ENCODE results near the gene MED16.
"Not testable (repeated sequence)": the region's sequence is repeated elsewhere in the genome, so short reads cannot be mapped to it uniquely, and the experiment has no call there.

The MED16 gene

DNA sequence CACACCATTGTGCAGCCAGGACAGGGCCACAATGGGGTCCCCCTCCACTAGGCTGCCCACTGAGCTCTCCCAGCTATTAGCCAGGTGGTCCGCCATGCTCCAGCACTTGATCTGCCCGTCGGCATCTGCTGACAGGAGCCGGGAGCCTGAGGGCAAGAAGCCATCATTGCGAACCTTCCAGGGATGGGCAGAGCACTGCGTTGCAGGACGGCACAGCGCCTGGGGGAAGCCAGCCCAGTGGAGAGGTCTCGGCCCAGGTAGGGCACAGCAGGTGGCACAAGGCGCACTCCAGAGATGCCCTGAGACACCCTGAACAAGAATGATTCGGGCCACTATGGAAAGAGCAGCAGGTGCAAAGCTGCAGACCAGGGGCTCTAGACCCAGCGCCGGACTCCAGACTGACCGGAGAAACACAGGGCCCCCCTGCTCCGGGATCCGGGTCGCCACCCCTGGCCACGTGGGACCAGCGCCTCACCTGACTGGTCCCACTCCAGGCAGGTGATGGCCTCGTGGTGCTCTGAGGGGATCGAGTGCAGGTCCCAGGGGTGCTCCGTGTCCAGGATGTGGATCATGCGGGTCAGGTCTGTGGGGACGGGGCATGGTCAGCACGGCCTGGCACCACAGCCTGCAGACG is 3.2 kb downstream of the MED16 start:
- no peak for DNase-seq (ENCODE audit: low read depth)

DNA sequence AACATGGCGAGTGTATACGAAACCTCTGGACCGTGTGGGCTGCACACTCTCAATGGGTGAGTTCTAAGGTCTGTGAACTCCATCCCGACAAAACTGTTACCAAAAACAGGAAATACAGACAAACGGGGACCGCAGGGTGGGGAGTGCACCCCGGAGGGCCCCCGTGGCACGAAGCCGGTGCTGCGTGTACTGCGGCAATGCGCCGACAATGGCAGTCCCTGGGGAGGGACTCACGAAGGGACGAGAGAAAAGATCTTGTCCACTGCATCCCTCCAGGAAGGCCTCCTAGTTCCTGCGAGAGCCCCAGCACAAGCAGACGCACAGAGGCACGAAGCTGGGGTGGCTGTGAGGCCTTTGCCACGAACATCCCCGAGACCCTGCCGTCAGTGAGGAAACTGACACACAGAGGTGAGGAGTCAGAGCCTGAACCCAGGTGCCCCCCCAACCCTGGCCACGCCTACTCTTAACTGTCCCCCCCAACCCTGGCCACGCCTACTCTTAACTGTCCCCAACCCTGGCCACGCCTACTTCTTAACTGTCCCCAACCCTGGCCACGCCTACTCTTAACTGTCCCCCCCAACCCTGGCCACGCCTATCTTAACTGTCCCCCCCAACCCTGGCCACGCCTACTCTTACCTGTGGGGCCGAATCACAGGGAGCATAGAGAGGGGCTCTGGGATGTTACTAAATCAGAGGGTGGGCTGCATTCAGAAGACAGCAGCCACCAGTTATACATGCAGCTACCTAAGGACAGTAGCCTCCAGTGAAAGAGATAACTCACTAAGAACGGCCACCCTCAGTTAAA is 4.2 kb downstream of the MED16 start:
- DNase-seq (ENCODE audit: low read depth), result no peak

DNA sequence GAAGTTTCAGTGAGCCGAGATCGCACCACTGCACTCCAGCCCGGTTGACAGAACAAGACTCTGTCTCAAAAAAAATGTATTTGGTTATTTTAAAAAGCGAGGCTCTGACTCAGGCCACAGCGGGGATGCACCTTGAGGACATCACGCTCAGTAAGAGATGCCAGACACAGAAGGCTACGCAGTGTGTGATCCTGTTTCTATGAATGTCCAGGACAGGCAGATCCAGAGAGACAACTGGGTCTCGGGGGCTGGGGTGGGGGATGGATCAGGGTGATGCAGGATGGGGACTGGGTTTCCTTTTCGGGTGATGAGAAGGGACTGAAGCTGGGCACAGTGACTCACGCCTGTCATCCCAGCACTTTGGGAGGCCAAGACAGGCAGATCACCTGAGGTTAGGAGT is 5.4 kb downstream of the MED16 start:
- DNase-seq (ENCODE audit: low read depth), result no peak

DNA sequence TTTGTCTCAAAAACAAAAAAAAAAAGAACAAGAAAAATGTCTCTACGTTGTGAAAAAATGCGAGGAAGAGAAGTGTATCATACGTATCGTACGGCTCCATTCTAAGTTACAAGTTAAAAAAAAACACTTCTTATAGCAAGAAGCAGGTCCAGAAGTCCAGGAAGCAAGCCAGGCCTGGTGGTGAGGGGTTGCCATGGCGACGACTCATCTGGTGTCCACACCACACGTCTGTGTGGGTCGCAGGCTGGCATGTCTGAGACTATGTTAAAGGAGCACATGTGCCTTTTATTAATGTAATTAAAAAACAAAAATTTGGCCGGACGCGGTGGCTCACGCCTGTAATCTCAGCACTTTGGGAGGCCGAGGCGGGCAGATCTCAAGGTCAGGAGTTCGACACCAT is 5.9 kb downstream of the MED16 start:
- DNase-seq (ENCODE audit: low read depth), result peak; percentile 80

DNA sequence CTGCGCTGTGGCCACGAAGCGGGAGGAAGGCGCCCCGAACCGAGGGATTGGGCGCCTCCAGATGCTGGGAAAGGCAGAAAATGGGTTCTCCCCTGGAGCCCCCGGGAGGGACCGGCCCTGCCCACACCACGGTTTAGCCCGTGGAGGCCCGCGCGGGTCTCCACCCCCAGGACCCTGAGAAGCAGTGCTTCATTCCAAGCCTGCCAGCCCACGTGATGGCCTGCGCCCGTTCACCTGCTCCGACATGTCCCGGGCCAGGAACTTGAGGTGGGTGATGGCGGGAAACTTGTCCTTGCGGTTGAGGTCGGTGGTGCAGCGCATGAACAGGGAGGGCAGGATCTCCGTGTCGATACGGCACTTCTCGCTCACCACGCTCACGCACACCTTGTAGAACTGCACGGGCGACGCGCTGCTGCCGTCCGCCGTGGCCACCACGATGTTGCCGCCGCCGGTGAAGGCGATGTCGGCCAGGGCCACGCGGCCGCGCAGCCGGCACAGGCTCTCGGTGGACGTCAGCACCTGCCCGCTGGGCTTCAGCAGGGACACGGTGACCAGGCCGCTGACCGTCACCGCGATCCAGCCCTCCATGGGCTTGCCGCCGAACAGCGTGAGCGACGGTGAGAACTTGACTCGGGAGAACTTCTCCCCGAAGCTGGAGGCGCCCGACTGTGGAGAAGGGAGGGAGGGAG is 7.3 kb downstream of the MED16 start:
- no peak for DNase-seq (ENCODE audit: low read depth)

DNA sequence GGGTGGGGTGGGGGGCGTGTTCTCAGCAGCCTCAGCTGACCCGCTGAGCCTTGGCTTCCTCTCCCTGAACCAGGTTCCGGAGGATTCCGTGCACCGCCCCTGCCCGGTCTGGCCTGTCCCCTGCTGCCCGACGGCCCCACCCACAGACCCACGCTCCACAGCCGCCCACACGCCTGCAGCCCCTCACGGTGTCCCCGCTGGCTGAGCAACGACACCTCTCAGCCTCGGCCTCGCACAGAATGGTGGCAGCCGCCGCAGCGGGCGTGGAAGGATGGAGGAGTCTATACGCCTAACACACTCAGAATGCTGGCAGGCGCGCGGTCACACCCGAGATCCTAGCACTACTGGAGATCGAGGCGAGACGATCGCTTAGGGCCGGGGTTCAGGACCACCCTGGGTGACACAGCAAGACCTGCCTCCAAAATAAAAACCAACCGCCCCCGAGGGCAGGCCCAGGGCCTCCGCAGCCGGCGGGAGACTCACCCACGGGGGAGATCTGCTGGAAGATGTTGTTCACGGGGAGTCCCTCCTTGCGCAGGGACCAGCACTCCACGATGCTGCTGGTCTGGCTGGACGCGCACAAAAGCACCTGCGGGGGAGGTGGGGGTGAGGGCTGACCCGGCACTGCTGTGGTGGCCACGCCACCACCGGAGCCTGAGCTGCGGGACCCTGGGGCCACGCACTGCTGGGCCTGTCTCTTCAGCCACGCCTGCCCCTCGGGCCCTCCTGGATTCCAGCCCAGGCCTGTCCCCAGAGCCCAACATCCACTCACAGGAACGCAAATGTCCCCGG is 8.4 kb downstream of the MED16 start:
- DNase-seq (ENCODE audit: low read depth), result no peak

DNA sequence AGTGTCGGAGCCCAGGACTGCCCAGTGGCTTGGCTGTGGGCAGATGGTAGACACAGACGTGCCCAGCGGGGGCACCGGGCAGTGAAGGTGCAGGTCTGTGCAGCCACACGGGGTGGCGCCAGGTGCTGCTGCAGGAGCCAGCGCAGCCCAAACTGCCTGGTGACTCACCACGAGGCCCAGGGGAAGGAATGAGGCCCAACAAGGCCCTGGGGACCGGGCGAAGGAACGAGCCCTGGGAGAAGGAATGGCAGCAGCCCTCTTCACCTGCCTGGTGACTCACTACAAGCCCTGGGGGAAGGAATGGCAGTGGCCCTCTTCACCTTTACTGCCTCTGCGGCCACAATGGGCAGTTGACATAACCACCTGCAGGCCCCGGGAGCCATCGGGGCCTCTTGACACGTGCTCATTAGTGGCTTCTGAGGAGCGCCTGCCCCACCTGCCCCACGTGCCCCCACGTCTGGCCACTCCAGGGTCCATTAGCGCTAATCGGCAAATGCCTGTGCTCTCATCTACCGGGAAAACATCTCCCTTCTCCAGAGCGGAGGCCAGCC is 9.3 kb downstream of the MED16 start:
- no peak for DNase-seq (ENCODE audit: low read depth)

DNA sequence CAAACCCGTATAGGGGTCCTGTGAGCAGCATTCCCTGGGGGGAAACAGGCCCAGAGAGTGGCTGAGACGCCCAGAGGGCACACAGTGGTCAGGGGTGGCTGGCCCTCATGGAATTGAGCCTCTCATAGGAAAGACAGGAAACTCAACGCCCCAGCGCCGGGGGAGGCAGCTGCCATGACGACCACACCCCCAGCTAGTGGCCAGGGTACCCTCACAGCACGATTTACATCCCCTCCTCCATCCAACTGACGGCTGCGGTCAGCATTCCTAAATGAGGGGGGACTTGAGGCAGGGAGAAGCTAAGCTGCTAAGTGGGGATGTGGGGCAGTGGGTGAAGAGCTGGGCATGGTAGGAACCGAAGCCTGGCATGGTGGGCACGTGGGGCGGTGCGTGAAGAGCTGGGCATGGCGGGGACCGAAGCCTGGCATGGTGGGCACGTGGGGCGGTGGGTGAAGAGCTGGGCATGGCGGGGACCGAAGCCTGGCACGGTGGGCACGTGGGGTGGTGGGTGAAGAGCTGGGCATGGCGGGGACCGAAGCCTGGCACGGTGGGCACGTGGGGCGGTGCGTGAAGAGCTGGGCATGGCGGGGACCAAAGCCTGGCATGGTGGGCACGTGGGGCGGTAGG is 10.0 kb downstream of the MED16 start:
- no peak for DNase-seq (ENCODE audit: low read depth)

DNA sequence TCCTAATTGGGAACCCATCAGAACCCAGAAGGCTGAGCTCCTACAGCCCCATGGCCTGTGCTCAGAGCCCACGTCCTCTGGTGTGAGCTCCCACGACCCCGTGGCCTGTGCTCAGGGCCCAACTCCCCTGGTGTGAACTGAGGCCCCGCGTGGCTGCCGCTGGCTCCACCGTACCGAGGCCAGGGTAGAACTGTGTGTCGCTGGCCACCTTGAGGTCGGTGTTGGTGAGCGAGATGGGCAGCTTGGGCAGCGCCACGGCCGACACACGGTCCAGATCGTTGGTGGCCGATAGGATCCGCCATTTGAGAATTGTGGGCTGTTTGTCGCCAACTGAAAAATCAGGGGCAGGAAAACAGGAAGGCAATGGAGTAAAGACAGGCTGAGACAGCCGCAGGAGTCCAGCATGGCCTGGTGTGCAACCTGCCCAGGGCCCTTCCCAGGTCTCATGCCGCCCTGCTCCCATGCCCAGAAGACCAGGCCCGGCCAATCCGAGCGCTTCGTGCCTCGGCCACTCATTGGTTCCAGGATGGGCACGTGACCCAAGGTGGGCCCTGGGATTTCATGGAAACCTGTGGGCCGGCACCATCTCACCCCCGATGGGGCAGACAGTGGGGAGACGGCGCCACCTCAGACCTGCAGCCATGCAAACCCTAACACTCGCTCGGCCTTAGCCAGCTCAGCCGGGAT is 11.5 kb downstream of the MED16 start:
- no peak for DNase-seq (ENCODE audit: low read depth)

DNA sequence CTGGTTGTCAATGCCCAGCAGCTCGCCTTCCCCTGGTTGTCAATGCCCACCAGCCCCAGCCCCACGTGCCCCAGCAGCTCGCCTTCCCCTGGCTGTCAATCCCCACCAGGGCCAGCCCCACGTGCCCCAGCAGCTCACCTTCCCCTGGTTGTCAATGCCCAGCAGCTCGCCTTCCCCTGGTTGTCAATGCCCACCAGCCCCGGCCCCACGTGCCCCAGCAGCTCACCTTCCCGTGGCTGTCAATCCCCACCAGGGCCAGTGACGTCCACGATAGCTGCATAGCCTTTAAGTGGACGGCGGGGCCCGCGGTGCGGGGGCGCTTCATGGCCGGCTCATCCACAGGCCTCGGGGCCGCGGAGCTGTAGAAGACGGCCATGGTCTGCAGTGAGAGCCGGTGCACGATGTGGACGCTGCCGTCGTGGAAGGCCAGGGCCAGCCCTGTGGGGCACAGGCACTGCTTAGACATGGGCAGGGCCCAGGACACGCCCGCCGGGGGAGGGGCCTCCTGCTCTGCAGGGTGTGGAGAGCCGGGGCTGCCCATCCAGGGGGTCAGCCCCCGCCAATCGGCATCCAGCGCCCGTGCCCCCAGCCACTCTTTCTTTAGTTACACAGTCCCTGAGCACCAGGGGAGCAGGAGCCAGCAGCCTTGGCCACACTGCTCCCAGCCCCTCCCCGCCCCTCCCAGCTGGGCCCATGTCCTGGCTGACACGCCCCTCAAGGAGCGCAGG is 13.1 kb downstream of the MED16 start:
- DNase-seq (ENCODE audit: low read depth), result no peak

DNA sequence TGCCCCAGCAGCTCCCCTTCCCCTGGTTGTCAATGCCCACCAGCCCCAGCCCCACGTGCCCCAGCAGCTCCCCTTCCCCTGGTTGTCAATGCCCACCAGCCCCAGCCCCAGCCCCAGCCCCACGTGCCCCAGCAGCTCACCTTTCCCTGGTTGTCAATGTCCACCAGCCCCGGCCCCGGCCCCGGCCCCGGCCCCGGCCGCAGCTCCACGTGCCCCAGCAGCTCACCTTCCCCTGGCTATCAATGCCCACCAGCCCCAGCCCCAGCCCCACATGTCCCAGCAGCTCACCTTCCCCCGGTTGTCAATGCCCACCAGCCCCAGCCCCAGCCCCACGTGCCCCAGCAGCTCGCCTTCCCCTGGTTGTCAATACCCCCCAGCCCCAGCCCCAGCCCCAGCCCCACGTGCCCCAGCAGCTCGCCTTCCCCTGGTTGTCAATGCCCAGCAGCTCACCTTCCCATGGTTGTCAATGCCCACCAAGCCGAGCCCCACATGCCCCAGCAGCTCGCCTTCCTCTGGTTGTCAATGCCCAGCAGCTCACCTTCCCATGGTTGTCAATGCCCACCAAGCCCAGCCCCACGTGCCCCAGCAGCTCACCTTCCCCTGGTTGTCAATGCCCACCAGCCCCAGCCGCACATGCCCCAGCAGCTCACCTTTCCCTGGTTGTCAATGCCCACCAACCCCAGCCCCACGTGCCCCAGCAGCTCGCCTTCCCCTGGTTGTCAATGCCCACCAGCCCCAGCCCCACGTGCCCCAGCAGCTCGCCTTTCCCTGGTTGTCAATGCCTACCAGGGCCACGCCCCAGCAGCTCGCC is 14.0 kb downstream of the MED16 start:
- not testable (repeated sequence) for DNase-seq (ENCODE audit: low read depth)

DNA sequence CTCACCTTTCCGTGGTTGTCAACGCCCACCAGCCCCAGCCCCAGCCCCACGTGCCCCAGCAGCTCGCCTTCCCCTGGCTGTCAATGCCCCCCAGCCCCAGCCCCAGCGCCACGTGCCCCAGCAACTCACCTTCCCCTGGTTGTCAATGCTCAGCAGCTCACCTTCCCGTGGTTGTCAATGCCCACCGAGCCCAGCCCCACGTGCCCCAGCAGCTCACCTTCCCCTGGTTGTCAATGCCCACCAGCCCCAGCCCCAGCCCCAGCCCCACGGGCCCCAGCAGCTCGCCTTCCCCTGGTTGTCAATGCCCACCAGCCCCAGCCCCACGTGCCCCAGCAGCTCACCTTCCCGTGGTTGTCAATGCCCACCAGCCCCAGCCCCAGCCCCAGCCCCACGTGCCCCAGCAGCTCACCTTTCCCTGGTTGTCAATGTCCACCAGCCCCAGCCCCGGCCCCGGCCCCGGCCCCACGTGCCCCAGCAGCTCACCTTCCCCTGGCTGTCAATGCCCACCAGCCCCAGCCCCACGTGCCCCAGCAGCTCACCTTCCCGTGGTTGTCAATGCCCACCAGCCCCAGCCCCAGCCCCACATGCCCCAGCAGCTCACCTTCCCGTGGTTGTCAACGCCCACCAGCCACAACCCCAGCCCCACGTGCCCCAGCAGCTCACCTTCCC is 14.9 kb downstream of the MED16 start:
- DNase-seq (ENCODE audit: low read depth), result not testable (repeated sequence)

DNA sequence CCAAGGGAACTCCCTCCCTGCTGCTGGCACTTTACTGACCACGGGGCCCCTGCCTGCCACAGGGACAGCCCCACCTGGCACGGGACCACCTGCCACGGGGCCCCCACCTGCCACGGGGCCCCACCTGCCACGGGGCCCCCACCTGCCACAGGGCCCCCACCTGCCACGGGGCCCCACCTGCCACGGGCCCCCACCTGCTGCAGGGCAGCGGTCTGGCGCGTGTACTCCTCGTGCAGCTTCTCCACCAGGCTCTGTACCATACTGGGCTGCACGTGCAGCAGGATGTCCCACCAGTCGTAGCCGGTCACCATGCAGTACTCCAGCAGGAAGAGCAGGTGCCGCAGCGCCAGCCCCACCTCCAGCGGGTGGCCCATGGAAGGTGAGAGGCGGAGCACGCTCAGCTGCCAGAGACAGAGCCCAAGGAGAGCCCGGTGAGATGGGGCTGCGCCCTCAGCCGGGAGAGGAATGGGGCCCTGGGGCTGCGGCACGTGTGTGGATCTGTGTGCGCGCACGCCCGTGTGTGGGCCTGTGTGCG is 16.1 kb downstream of the MED16 start:
- no peak for DNase-seq (ENCODE audit: low read depth)

DNA sequence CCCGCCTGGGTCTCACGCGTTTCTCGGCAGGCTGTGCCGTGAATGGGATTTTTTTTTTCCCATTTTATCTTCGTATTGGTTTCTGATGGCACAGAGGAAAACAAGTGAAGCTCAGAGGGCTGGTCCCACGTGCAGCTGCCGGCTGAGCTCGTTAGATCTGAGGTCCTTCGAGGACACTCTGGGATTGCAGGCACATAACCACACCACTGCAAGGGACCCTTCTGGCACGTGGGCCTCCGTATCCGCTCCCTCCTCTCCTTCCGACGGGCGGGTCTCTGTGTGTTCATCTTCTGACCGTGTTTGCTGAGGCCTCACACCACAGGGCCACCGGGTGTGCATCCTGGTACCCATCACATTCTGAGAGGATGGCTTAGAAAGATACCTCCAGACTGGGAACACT is 16.9 kb downstream of the MED16 start:
- no peak for DNase-seq (ENCODE audit: low read depth)

DNA sequence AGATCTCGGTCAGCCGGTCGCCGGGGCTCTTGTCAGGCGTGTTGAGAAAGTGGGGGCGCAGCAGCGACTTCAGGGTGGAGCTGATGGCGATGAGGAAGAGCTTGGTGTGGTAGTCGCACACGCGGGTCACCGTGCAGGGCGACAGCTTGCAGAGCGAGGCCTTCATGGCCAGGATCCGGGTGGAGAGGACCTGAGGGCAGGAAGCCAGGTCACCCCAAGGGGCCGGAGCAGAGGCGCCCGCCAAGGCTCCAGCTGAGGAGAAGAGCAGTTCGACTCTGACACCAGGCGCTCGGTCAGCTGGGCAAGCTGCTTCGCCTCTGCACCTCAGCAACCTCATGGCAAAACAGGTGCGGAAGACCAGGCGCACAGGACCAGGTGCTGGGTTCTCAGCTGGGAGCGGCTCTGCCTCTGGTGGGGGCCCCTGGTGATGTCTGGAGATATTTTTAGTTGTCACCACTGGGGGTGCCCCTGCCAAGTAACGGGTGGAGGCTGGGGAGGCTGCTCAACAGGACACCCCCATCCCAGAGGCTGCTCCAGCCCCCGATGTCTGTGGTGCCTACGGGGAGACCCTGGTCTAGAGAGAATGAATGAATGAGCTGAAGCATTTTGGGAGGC is 17.6 kb downstream of the MED16 start:
- DNase-seq (ENCODE audit: low read depth), result no peak

DNA sequence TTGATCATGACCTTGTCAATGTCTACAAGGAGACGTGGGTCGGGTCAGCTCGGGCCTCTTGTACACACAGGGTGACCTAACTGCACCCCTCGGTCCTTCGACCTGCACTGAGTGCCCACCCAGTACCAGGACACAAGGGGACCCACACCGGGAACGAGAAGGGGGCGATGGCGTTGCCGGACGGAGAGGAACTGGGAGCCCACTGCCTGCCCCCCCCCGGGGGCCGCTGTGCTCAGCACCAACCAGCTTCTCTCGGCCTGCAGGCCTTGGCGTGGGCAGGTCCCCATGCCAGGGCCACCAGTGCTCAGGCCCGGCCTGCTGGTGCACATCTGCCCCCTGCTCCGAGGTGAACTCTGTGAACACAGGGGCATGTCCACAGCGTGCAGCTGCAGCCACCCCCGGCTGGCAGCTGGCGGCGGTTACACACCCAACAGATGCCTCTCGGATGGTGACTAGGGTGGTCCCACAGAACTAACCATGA is 19.4 kb downstream of the MED16 start:
- no peak for DNase-seq (ENCODE audit: low read depth)

DNA sequence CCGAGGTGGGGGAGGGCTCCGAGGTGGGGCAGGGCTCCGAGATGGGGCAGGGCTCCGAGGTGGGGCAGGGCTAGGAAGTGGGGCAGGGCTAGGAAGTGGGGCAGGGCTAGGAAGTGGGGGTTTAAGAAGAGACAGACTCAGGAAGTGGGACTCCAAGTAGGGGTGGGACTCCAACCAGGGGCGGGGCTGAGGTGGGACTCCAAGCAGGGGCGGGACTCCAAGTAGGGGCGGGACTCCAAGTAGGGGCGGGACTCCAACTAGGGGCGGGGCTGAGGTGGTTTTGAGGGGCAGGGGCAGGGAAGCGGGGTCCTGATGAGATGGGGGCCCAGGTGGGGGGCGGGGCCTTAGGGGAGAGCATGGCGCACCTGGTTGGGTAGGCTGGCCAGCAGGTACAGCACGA is 19.9 kb downstream of the MED16 start:
- no peak for DNase-seq (ENCODE audit: low read depth)

Measured in fibroblast of the conjunctiva (primary cell).